SK-N-SH (cell line): ENCODE results near the gene ARHGDIA. TPM values are rescaled to one million over a fixed set of nuclear protein-coding genes. Genes with fewer than 3 reads are reported as not detected.

Experiments used
- EP300 ChIP-seq, 2 experiments: IDR thresholded peaks; 2 replicates each; pipeline versions ENCODE4 v1.4.0 to v1.6.1; 2012; ENCODE audit warnings: borderline replicate concordance in 1 of 2, low read depth in 1 of 2, low read length in 1 of 2
- EZH2phosphoT487 ChIP-seq: fragments of 200-600 bp; sonication (generic); IDR thresholded peaks from 2 replicates; pipeline ENCODE4 v1.6.1; 2017; ENCODE audit warnings: low read depth, mixed run types, mild to moderate bottlenecking, antibody characterized with exemption, moderate library complexity, borderline replicate concordance
- FOSL2 ChIP-seq: IDR thresholded peaks from 2 replicates; pipeline ENCODE4 v1.4.0; 2012; ENCODE audit warnings: low read depth, mild to moderate bottlenecking, moderate library complexity, borderline replicate concordance
- FOXJ3 ChIP-seq: sonication (generic); formaldehyde crosslinking; IDR thresholded peaks from 2 replicates; pipeline ENCODE4 v1.5.1; 2020; ENCODE audit warnings: mild to moderate bottlenecking, missing genetic modification reagents
- FOXM1 ChIP-seq: IDR thresholded peaks from 2 replicates; pipeline ENCODE4 v1.4.0; 2012; ENCODE audit warnings: low read depth, mild to moderate bottlenecking
- GABPA ChIP-seq: IDR thresholded peaks from 2 replicates; pipeline ENCODE4 v1.4.0; 2012; ENCODE audit warnings: low read depth, mild to moderate bottlenecking
- GATA2 ChIP-seq: sonication (generic); formaldehyde crosslinking; IDR thresholded peaks from 2 replicates; pipeline ENCODE4 v1.5.0; 2020; ENCODE audit warnings: mild to moderate bottlenecking, missing genetic modification reagents
- IRF3 ChIP-seq: fragments of 150-350 bp; IDR thresholded peaks from 2 replicates; pipeline ENCODE4 v1.6.1; 2016; ENCODE audit warnings: mild to moderate bottlenecking, low read depth, low read length
- MAX ChIP-seq: IDR thresholded peaks from 2 replicates; pipeline ENCODE4 v1.4.0; 2012; ENCODE audit warnings: low read depth
- MXI1 ChIP-seq: IDR thresholded peaks from 2 replicates; pipeline ENCODE4 v1.6.1; 2012; ENCODE audit warnings: mild to moderate bottlenecking, low read depth, low read length, improper control_type of control experiment
- PBX3 ChIP-seq: IDR thresholded peaks from 2 replicates; pipeline ENCODE4; 2012
- REST ChIP-seq: IDR thresholded peaks from 2 replicates; pipeline ENCODE4 v1.6.1; 2012; ENCODE audit warnings: mild to moderate bottlenecking, low read depth, low read length, moderate library complexity
- SMC3 ChIP-seq: IDR thresholded peaks from 2 replicates; pipeline ENCODE4 v1.6.1; 2012; ENCODE audit warnings: low read depth, low read length, improper control_type of control experiment
- USF1 ChIP-seq: IDR thresholded peaks from 2 replicates; pipeline ENCODE4 v1.4.0; 2012; ENCODE audit warnings: low read depth, borderline replicate concordance
- YY1 ChIP-seq: IDR thresholded peaks from 2 replicates; pipeline ENCODE4 v1.4.0; 2012; ENCODE audit warnings: low read depth, mild to moderate bottlenecking
- ZBTB33 ChIP-seq: IDR thresholded peaks from 2 replicates; pipeline ENCODE4 v1.4.0; 2012; ENCODE audit warnings: low read depth, borderline replicate concordance
- polyA plus RNA-seq, 3 experiments: library from polyadenylated mRNA; depleted of rRNA; stranded (reverse); fragments of >200 nt; gene quantifications; 2 replicates each; pipeline ENCODE4 v1.2.3, GENCODE V29; 2012

Gene ARHGDIA
- polyA plus RNA-seq, 1 of the 3 experiments (the other 2 are of a cell fraction) = 385 TPM

GRCh38 chr17:81871387-81872230 lies 472 bp upstream of the ARHGDIA start (continued):
- TF ChIP-seq EP300 (IDR thresholded peaks at IDR 0.05; ENCODE audit: borderline replicate concordance in 1 of 2, low read depth in 1 of 2, low read length in 1 of 2) = 0 out of 4 replicates have a peak, but pooled peaks of 1 of the 2 experiments have one; percentile 6
- peak; percentile 77 for TF ChIP-seq MXI1
- peak; percentile 56; the same call in 1 of the 2 replicates for TF ChIP-seq REST
- peak; percentile 90 for TF ChIP-seq USF1
- TF ChIP-seq EZH2phosphoT487 = no peak
- no peak for TF ChIP-seq FOSL2
- no peak for TF ChIP-seq IRF3
- 0 out of 2 replicates have a peak, but pooled peaks have one; percentile 31 for TF ChIP-seq FOXM1
- TF ChIP-seq GABPA = peak; percentile 83; the same call in 1 of the 2 replicates
- TF ChIP-seq YY1 = peak; percentile 93
- peak; percentile 68; the same call in 1 of the 2 replicates for TF ChIP-seq ZBTB33
- no peak for TF ChIP-seq SMC3
- no peak for TF ChIP-seq GATA2 (CRISPR knock-in tag)
- TF ChIP-seq MAX = peak; percentile 99
- no peak for TF ChIP-seq FOXJ3 (CRISPR knock-in tag)
- TF ChIP-seq PBX3 = no peak
